Neural cell (in vitro differentiated cells): ENCODE measurements around the gene AQP9. TPM values are rescaled to one million over a fixed set of nuclear protein-coding genes. Genes with fewer than 3 reads are reported as not detected.

ENCODE experiments used
- H2AFZ ChIP-seq: fragments of 200-600, 300-800 bp; sonication (generic), shearing (Covaris generic); 2 replicates; pipeline ENCODE4 v1.6.0; 2014; ENCODE audit warnings: low read depth, mild to moderate bottlenecking, antibody characterized with exemption, low read length, moderate library complexity
- H3F3A ChIP-seq: fragments of 200-600 bp; shearing (Covaris generic); 2 replicates; pipeline ENCODE4 v1.6.1; 2016; ENCODE audit warnings: mild to moderate bottlenecking, moderate library complexity, mixed read lengths, antibody characterized with exemption, low read length; ENCODE audit not compliant: insufficient read depth, poor library complexity, severe bottlenecking
- H3K27ac ChIP-seq: fragments of 200-600, 300-800 bp; sonication (generic), shearing (Covaris generic); 2 replicates; pipeline ENCODE4 v1.5.1; 2014; ENCODE audit warnings: mild to moderate bottlenecking, low read length, moderate library complexity
- H3K27me3 ChIP-seq: fragments of 300-800, 200-600 bp; sonication (generic), shearing (Covaris generic); 2 replicates; pipeline ENCODE4 v1.6.0; 2014; ENCODE audit warnings: mild to moderate bottlenecking, low read depth, low read length, moderate library complexity; ENCODE audit not compliant: insufficient read depth
- H3K36me3 ChIP-seq: fragments of 300-800, 200-600 bp; sonication (generic), shearing (Covaris generic); 2 replicates; pipeline ENCODE4 v1.5.1; 2014; ENCODE audit warnings: mild to moderate bottlenecking, antibody characterized with exemption, low read length, moderate library complexity; ENCODE audit not compliant: insufficient read depth
- H3K4me2 ChIP-seq: fragments of 300-800, 200-600 bp; sonication (generic), shearing (Covaris generic); 2 replicates; pipeline ENCODE4 v1.6.0; 2014; ENCODE audit warnings: mild to moderate bottlenecking, low read length
- H3K4me3 ChIP-seq: fragments of 300-800, 200-600 bp; sonication (generic), shearing (Covaris generic); 2 replicates; pipeline ENCODE4 v1.5.1; 2014; ENCODE audit warnings: mild to moderate bottlenecking, low read length, moderate library complexity
- H3K79me2 ChIP-seq: fragments of 200-600 bp; shearing (Covaris generic); replicated peaks from 2 replicates; pipeline ENCODE4 v1.6.0; 2014; ENCODE audit warnings: mild to moderate bottlenecking, low read length, moderate library complexity; ENCODE audit not compliant: insufficient read depth
- H3K9ac ChIP-seq: fragments of 300-800, 200-600 bp; sonication (generic), shearing (Covaris generic); 2 replicates; pipeline ENCODE4 v1.6.1; 2016; ENCODE audit warnings: mild to moderate bottlenecking, low read length, mixed read lengths
- H3K9me2 ChIP-seq: fragments of 200-600 bp; shearing (Covaris generic); 2 replicates; pipeline ENCODE4 v1.6.1; 2016; ENCODE audit warnings: mild to moderate bottlenecking, low read length, mixed read lengths; ENCODE audit not compliant: insufficient read depth
- H3K9me3 ChIP-seq: fragments of 200-600, 300-800 bp; sonication (generic), shearing (Covaris generic); 2 replicates; pipeline ENCODE4 v1.6.1; 2016; ENCODE audit warnings: mild to moderate bottlenecking, mixed run types, low read length, moderate library complexity, mixed read lengths
- H4K20me1 ChIP-seq: fragments of 200-600 bp; shearing (Covaris generic); 2 replicates; pipeline ENCODE4 v1.6.1; 2016; ENCODE audit warnings: mild to moderate bottlenecking, mixed run types; ENCODE audit not compliant: insufficient read depth
- CTCF ChIP-seq: fragments of 450-650 bp; IDR thresholded peaks from 2 replicates; pipeline ENCODE4 v1.5.1; 2014; ENCODE audit warnings: antibody characterized with exemption, mild to moderate bottlenecking, moderate library complexity; ENCODE audit not compliant: poor library complexity, severe bottlenecking
- EP300 ChIP-seq: fragments of 450-650 bp; conservative IDR thresholded peaks from 2 replicates; pipeline ENCODE4 v1.6.1; 2014; ENCODE audit warnings: antibody characterized with exemption, mild to moderate bottlenecking, moderate library complexity; ENCODE audit not compliant: poor library complexity, severe bottlenecking
- EZH2 ChIP-seq: fragments of 200-600, 300-800 bp; shearing (Covaris generic), sonication (generic); IDR thresholded peaks from 2 replicates; pipeline ENCODE4 v1.6.1; 2014; ENCODE audit warnings: antibody characterized with exemption, low read length, borderline replicate concordance, mild to moderate bottlenecking; ENCODE audit not compliant: insufficient read depth, poor library complexity, severe bottlenecking
- MXI1 ChIP-seq: fragments of 450-650 bp; conservative IDR thresholded peaks from 2 replicates; pipeline ENCODE4 v1.6.1; 2014; ENCODE audit warnings: antibody characterized with exemption, mild to moderate bottlenecking; ENCODE audit not compliant: poor library complexity, severe bottlenecking
- POLR2AphosphoS5 ChIP-seq: IDR thresholded peaks from 2 replicates; pipeline ENCODE4 v1.6.1; 2012
- RAD21 ChIP-seq: fragments of 450-650 bp; conservative IDR thresholded peaks from 2 replicates; pipeline ENCODE4 v1.6.1; 2014; ENCODE audit warnings: antibody characterized with exemption, mild to moderate bottlenecking, moderate library complexity
- REST ChIP-seq: IDR thresholded peaks from 2 replicates; pipeline ENCODE4 v1.6.1; 2012; ENCODE audit warnings: borderline replicate concordance
- SMC3 ChIP-seq: fragments of 450-650 bp; conservative IDR thresholded peaks from 2 replicates; pipeline ENCODE4 v1.6.1; 2014; ENCODE audit warnings: antibody characterized with exemption, mild to moderate bottlenecking, moderate library complexity; ENCODE audit not compliant: poor library complexity
- TAF1 ChIP-seq: IDR thresholded peaks from 2 replicates; pipeline ENCODE4 v1.6.1; 2012; ENCODE audit warnings: low read depth
- polyA plus RNA-seq: library from polyadenylated mRNA; depleted of rRNA; stranded (reverse); fragments of >200 nt; gene quantifications from 2 replicates; pipeline ENCODE4 v1.2.3, GENCODE V29; 2014

The AQP9 gene
- polyA plus RNA-seq, 1 donor from 2014 or later: not detected

- H3K27me3 ChIP-seq: no peaks in the 10 kb centered on the region
- no peak for TF ChIP-seq TAF1
- TF ChIP-seq MXI1: no peak
- no peak for TF ChIP-seq POLR2AphosphoS5
- no peak for TF ChIP-seq RAD21
- TF ChIP-seq REST: no peak
- no peak for TF ChIP-seq SMC3
- no peak for TF ChIP-seq EP300
- no peak for TF ChIP-seq EZH2
- TF ChIP-seq CTCF: no peak
- H3K27ac ChIP-seq: no peak overlapping the region
- H3K79me2 ChIP-seq: no peaks in the 10 kb centered on the region
- H3K9ac ChIP-seq: no peak overlapping the region
- H3F3A ChIP-seq: no peaks in the 10 kb centered on the region
- H3K4me3 ChIP-seq: no peak overlapping the region
- H3K4me2 ChIP-seq: no peak overlapping the region
- no peaks in the 10 kb centered on the region for H3K9me2 ChIP-seq
- no peak overlapping the region for H2AFZ ChIP-seq
- H4K20me1 ChIP-seq: no peaks in the 10 kb centered on the region
- H3K36me3 ChIP-seq: no peaks in the 10 kb centered on the region
- H3K9me3 ChIP-seq: no peaks in the 10 kb centered on the region
Observed at GRCh38 chr15:58224068-58224467, 85.9 kb downstream of the AQP9 start.

- no peak overlapping the region for H3K4me3 ChIP-seq
Observed at GRCh38 chr15:58227706-58228543, 89.7 kb downstream of the AQP9 start.

More at GRCh38 chr15:58227706-58228543, 89.7 kb downstream of the AQP9 start:
- H3K9ac ChIP-seq: no peak overlapping the region
- no peaks in the 10 kb centered on the region for H3K9me3 ChIP-seq
- no peaks in the 10 kb centered on the region for H3K36me3 ChIP-seq
- H3K79me2 ChIP-seq: no peaks in the 10 kb centered on the region
- no peaks in the 10 kb centered on the region for H3K9me2 ChIP-seq
- no peak overlapping the region for H3K27ac ChIP-seq
- H3F3A ChIP-seq: no peaks in the 10 kb centered on the region
- no peaks in the 10 kb centered on the region for H4K20me1 ChIP-seq
- H2AFZ ChIP-seq: no peak overlapping the region
- no peaks in the 10 kb centered on the region for H3K27me3 ChIP-seq
- TF ChIP-seq REST (no peak), CTCF (peak; percentile 64), SMC3 (peak; percentile 65), EZH2 (no peak), RAD21 (peak; percentile 69), POLR2AphosphoS5 (no peak)
- no peak overlapping the region for H3K4me2 ChIP-seq
